ENCODE data around the gene SLC34A3. TPM values are rescaled to one million over a fixed set of nuclear protein-coding genes. Genes with fewer than 3 reads are reported as not detected.

The SLC34A3 gene
- total RNA-seq, result under 1 TPM in 1 of 2 donors, not detected in 1; 0.54 TPM

DNA sequence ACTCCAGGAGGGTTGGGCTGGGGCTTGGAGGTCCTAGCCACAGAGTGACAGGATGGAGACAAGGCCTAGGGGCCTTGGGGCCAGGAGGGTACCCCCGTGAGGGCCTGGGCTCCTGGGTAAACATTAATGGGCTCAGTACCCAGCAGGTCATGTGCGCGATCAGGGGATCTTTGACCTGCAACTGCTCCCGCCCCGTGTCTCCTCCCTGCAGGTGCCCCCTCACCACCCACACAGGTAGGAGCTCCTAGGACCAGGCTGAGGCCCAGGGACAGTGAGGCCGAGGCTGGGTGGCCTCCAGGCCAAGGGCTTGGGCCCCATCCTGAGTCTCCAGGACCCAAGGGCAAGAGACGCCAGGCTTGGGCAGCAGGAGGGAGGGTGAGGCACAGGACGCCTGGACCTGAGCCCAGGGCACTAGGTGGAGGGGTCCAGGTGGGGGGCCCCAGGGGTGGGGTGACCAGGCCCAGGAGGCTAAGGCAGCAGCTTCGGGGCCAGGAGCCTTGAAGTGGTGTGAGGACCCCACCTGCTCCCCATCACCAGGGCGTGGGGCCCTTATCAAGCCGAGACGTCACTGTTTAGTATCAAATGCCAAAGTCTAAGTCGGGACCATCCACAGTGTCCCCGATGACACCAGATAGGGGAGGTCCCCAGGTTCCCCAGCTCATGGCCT lies at the start of gene SLC34A3:
Gene SLC34A3, plus strand, starts transcription at position 197 of the 667 bp plus-strand sequence. CDS start 802 bp downstream, outside the sequence.
- Histone ChIP-seq H3K4me3 (no peak within 1 kb of the TSS), H3K36me3 (no peaks in the 10 kb centered on the region), H3K27ac (no peak within 1 kb of the TSS), H3K4me1 (ENCODE audit: control insufficient read depth in 1 of 2, low read depth in 2 of 2) (no peaks in the 10 kb centered on the region), H3K9me3 (no peaks in the 10 kb centered on the region), H3K27me3 (replicated peaks; ENCODE audit: insufficient read depth) (no peaks in the 10 kb centered on the region)
- TF ChIP-seq, protein P1, sequence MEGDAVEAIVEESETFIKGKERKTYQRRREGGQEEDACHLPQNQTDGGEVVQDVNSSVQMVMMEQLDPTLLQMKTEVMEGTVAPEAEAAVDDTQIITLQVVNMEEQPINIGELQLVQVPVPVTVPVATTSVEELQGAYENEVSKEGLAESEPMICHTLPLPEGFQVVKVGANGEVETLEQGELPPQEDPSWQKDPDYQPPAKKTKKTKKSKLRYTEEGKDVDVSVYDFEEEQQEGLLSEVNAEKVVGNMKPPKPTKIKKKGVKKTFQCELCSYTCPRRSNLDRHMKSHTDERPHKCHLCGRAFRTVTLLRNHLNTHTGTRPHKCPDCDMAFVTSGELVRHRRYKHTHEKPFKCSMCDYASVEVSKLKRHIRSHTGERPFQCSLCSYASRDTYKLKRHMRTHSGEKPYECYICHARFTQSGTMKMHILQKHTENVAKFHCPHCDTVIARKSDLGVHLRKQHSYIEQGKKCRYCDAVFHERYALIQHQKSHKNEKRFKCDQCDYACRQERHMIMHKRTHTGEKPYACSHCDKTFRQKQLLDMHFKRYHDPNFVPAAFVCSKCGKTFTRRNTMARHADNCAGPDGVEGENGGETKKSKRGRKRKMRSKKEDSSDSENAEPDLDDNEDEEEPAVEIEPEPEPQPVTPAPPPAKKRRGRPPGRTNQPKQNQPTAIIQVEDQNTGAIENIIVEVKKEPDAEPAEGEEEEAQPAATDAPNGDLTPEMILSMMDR (IDR thresholded peaks at IDR 0.05), result no peak
- no peak for ATAC-seq (ENCODE audit: insufficient number of reproducible peaks, low FRiP score, low read depth)
- no peak for DNase-seq (ENCODE audit: low spot score)

DNA sequence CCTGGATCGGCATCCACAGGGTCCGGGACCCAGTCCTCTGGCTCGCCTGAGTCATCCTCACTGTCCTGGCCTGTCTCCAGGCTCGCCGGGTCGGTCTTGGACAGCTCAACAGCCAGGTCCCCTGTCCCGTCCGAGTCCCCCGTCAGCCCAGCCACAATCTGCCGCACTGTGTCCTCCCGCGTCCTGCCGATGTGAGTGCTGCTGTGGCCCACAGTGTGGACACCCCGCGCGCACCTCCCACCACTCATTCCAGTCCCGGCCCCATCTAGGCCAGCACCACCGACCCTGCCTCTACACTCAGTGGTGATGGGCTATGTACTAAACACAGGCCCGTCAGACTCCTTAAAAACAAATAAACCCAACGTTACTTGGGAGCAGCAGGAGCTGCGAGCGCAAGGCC lies 49.0 kb upstream of the SLC34A3 start:
- ATAC-seq (ENCODE audit: insufficient number of reproducible peaks, low FRiP score, low read depth) (no peak), DNase-seq (ENCODE audit: low spot score) (no peak)
- H3K9me3 ChIP-seq, result no peaks in the 10 kb centered on the region
- peaks cover 59% of the 10 kb centered on the region for H3K36me3 ChIP-seq
- H3K4me1 ChIP-seq (ENCODE audit: control insufficient read depth in 1 of 2, low read depth in 2 of 2), result peaks cover 7 to 9% of the 10 kb centered on the region in 2 donors
- H3K27me3 ChIP-seq (replicated peaks; ENCODE audit: insufficient read depth), result no peaks in the 10 kb centered on the region
- no peak overlapping the region for H3K27ac ChIP-seq
- TF ChIP-seq, protein P1 (IDR thresholded peaks at IDR 0.05), result no peak
- no peak overlapping the region for H3K4me3 ChIP-seq

DNA sequence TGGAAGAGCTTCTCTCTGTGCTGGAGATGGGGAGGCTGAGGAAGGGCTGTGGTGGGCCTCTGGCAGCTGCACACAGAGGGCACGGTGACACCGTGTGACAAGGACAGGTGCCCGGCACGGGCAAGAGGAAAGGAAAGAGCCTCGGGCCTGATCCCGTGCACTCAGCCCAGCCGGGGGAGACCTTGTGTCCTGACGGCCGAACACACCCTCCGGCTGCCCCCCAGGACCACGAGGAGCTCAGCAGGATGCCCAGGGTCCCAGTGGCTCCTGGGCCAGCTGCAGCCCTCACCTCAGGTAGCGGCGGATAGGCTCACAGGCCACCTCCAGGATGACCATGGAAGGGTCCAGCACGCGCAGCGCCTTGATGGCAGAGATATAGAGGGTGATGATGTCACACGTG lies 47.9 kb upstream of the SLC34A3 start:
- TF ChIP-seq, protein P1 (IDR thresholded peaks at IDR 0.05), result no peak
- ATAC-seq (ENCODE audit: insufficient number of reproducible peaks, low FRiP score, low read depth) (no peak), DNase-seq (ENCODE audit: low spot score) (no peak)
- Histone ChIP-seq H3K36me3 (peaks cover 59% of the 10 kb centered on the region), H3K9me3 (no peaks in the 10 kb centered on the region), H3K27me3 (replicated peaks; ENCODE audit: insufficient read depth) (no peaks in the 10 kb centered on the region), H3K27ac (no peak overlapping the region), H3K4me1 (ENCODE audit: control insufficient read depth in 1 of 2, low read depth in 2 of 2) (peaks cover 18 to 21% of the 10 kb centered on the region in 2 donors), H3K4me3 (no peak overlapping the region)

DNA sequence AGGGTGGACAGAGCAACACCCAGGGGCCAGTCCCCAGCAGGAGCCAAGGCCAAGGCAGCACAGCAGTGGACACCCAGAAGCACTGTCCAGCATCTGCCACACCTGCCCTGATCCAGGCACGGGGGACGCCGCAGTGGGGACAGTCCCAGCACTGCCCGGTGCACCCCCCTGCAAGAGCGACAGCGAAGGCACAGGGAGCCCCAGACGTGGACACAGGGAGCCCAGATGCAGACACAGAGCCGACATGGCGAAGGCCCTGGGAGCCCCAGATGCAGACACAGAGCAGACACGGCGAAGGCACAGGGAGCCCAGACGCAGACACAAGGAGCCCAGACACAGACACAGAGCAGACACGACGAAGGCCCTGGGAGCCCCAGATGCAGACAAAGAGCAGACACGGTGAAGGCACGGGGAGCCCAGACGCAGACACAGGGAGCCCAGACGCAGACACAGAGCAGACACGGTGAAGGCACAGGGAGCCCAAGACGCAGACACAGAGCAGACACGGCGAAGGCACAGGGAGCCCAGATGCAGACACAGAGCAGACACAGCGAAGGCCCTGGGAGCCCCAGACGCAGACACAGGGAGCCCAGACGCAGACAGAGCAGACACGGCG lies 46.6 kb upstream of the SLC34A3 start:
- Histone ChIP-seq H3K27me3 (replicated peaks; ENCODE audit: insufficient read depth) (no peaks in the 10 kb centered on the region), H3K36me3 (peaks cover 59% of the 10 kb centered on the region), H3K4me1 (ENCODE audit: control insufficient read depth in 1 of 2, low read depth in 2 of 2) (peaks cover 18 to 21% of the 10 kb centered on the region in 2 donors), H3K9me3 (no peaks in the 10 kb centered on the region), H3K27ac (no peak overlapping the region), H3K4me3 (no peak overlapping the region)
- TF ChIP-seq, protein P1 (IDR thresholded peaks at IDR 0.05), result no peak
- ATAC-seq (ENCODE audit: insufficient number of reproducible peaks, low FRiP score, low read depth) (no peak), DNase-seq (ENCODE audit: low spot score) (no peak)

DNA sequence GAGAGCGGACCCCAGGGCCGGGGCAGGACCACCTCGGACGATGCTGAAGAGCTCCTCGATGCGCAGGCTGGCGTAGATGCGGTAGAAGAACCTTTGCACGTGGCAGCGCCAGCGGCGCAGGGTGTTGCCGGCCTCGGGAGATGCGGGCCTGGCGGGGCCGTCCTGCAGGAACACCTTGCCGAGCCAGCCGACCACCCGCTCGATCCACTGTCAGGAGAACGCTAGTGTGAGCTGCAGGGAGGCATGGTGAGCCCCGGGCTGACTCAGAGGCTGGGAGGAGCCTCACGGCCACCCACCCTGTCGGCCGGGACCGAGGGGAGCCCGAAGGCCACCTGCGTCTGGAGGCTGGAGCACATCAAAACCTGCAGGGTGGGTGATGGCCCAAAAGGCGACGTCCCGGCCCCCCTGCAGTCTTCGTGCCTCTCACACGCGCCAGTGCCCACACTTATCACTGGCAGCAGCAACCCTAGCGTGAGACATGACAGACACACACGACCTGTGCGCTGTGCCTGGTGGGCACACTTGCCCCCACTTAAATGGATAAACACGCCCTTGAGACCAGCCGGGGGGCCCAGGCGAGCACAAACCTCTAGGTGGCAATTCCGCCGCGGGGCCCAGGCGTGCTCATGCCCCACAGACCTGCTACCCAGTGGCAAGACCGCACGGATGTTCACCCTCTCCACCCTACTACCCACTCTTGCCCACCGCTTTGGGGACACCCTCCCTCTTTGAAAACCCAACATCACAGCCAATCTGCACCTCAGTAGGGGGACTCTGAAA lies 45.6 kb upstream of the SLC34A3 start:
- Histone ChIP-seq H3K4me1 (ENCODE audit: control insufficient read depth in 1 of 2, low read depth in 2 of 2) (peaks cover 27 to 31% of the 10 kb centered on the region in 2 donors), H3K27me3 (replicated peaks; ENCODE audit: insufficient read depth) (no peaks in the 10 kb centered on the region), H3K36me3 (peaks cover 54% of the 10 kb centered on the region), H3K27ac (no peak overlapping the region), H3K4me3 (no peak overlapping the region), H3K9me3 (no peaks in the 10 kb centered on the region)
- no peak for ATAC-seq (ENCODE audit: insufficient number of reproducible peaks, low FRiP score, low read depth)
- TF ChIP-seq, protein P1 (IDR thresholded peaks at IDR 0.05), result no peak
- no peak for DNase-seq (ENCODE audit: low spot score)

Data from thoracic aorta (tissue), 2 donors.